Measurements from ENCODE around the gene DNAJC5. TPM values are rescaled to one million over a fixed set of nuclear protein-coding genes. Genes with fewer than 3 reads are reported as not detected.

Gene DNAJC5
- total RNA-seq, 2 donors from 2014 or later, result 58.9 to 63.9 TPM

DNA sequence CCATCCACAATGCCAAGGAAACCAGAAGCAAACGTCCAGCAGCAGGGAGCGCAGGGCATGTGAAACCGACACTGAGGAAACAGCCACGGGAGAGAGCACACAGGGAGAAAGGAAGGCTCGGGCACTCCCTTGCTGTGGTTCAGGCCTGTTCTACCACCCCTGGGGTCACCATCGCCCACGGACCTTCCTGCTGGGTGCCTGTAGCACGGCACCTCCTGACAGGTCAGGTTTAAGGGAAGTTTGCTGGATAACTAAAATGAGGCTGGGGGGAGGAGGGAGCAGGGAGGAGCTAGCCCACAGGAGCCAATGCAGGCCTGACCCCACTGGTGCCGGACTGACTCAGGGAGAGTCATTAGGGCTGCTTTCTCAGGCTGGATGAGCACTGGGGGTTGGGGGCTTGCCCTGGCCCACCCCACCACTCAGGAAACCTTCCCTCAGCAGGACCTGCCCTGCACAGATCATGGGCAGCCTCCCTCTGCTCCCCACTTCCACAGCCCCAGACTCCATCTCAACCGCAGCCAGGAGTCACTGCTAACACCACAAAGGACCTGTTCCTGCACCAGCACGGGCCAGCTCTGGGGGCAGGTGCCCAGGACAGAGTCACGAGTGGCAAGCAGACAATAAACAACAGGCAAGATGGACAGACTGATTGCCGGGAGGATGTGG, 59.0 kb downstream of the DNAJC5 start:
- Histone ChIP-seq H3K27me3 (no peaks in the 10 kb centered on the region), H3K4me1 (peaks cover 36% of the 10 kb centered on the region), H3K9me3 (no peaks in the 10 kb centered on the region), H3K9ac (ENCODE audit: low read depth in 2 of 2, low read length in 2 of 2) (peak overlapping the region; percentile 38 to 50), H3K36me3 (no peaks in the 10 kb centered on the region), H3K27ac (no peak overlapping the region), H3K4me3 (no peak overlapping the region)
- intact Hi-C loops (cut with DNase I), result no loop called here
- TF ChIP-seq, protein P1, sequence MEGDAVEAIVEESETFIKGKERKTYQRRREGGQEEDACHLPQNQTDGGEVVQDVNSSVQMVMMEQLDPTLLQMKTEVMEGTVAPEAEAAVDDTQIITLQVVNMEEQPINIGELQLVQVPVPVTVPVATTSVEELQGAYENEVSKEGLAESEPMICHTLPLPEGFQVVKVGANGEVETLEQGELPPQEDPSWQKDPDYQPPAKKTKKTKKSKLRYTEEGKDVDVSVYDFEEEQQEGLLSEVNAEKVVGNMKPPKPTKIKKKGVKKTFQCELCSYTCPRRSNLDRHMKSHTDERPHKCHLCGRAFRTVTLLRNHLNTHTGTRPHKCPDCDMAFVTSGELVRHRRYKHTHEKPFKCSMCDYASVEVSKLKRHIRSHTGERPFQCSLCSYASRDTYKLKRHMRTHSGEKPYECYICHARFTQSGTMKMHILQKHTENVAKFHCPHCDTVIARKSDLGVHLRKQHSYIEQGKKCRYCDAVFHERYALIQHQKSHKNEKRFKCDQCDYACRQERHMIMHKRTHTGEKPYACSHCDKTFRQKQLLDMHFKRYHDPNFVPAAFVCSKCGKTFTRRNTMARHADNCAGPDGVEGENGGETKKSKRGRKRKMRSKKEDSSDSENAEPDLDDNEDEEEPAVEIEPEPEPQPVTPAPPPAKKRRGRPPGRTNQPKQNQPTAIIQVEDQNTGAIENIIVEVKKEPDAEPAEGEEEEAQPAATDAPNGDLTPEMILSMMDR (IDR thresholded peaks at IDR 0.05), result no peak
- DNase-seq, result no peak

DNA sequence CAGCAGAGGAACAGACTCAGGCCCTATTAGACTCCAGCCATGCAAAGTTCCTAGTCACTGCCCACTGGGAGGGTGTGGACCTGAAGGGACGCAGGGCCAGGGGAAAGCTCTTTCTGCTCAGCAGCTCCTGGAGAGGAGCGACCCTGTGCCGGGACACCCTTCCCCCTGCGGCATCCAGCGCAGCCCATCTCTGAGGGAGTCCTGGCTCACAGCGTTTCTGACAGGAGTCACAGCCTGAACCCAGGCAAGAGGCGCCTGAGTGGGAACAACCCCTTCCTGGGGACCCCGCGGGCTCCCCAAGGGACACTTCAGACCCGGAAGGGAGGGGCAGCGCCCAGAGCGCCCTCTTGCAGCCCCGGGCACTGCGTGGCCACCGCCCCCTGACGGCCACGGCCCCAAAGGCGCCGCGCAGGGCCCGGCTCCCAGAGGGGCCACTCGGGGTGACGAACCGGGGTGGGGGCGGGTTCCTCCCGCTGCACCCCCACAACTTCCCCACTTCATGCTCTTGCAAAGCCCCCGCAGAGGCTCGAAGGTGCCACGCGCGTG, 60.4 kb downstream of the DNAJC5 start:
- Histone ChIP-seq H3K9ac (ENCODE audit: low read depth in 2 of 2, low read length in 2 of 2) (peak overlapping the region; percentile 87 to 100), H3K9me3 (no peaks in the 10 kb centered on the region), H3K27me3 (no peaks in the 10 kb centered on the region), H3K27ac (peak overlapping the region; percentile 84), H3K4me3 (peak overlapping the region; percentile 96), H3K36me3 (no peaks in the 10 kb centered on the region), H3K4me1 (peaks cover 28% of the 10 kb centered on the region)
- TF ChIP-seq, protein P1 (IDR thresholded peaks at IDR 0.05), result peak; percentile 21
- no peak for DNase-seq
- intact Hi-C loops (cut with DNase I), result no loop called here

DNA sequence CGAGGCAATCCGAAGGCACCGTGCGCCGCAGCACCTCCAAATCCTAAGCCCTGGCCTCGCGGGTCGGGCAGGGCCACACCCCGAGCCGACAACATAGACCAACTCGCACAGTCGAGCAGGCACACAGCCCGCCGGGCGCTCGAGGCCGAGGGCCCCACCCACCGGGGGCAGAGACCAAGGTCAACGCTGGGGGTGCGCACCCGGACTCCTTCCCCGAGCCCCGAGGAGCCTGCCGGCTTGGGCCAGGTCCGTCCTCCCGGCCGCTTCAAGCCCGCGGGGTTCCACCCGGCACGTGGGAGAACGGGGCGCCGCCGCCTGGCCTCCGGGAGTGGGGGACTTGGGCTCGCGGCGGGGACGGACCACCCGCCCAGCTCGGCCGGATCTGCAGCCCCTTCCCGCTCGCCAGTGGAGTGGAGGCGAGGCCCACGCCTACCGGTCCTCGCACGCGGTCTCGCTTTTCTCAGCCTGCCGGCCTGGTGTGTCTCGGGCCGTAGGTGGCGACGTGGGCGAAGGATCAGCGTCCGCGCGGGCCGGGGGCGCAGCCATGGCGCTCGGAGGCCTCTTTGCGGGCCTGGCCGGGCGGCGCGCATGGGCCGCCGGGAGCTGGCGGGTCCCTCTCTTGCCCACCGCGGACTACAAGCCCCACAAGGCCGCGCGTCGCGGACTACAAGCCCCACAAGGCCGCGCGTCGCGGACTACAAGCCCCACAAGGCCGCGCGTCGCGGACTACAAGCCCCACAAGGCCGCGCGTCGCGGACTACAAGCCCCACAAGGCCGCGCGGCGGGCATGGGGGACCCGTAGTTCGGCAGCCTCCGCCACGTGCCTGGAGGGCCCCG, 61.1 kb downstream of the DNAJC5 start, which contains the start of gene UCKL1:
TSS of gene UCKL1 (minus strand) at position 590 of the 837 bp plus-strand sequence. CDS start at position 546, 44 bp downstream.
- TF ChIP-seq, protein P1 (IDR thresholded peaks at IDR 0.05), result no peak
- H3K9me3 ChIP-seq, result no peaks in the 10 kb centered on the region
- peak within 1 kb of the TSS; percentile 96 for H3K4me3 ChIP-seq
- H3K27me3 ChIP-seq, result no peaks in the 10 kb centered on the region
- peaks cover 25% of the 10 kb centered on the region for H3K4me1 ChIP-seq
- no peaks in the 10 kb centered on the region for H3K36me3 ChIP-seq
- DNase-seq, result peak; percentile 91
- intact Hi-C loops (cut with DNase I), result no loop called here
- peak within 1 kb of the TSS; percentile 87 to 100 for H3K9ac ChIP-seq (ENCODE audit: low read depth in 2 of 2, low read length in 2 of 2)
- peak within 1 kb of the TSS; percentile 84 for H3K27ac ChIP-seq

DNA sequence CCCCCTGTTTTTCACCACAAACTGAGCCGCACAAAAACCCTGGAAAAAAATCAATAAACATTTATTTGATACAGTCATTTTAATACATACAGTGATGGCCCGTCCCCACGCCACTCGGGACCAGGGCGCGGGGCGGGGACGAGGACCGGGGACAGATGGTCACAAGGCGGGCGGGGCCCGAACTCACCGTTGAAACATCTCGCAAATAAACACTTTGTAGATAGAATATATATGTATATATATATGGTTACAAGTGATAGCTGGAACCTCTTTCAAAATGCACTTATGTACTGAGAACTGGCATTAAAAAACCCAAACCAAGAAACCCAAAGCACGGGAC, 61.7 kb downstream of the DNAJC5 start:
- Histone ChIP-seq H3K4me1 (peaks cover 20% of the 10 kb centered on the region), H3K9me3 (no peaks in the 10 kb centered on the region), H3K36me3 (no peaks in the 10 kb centered on the region), H3K27me3 (no peaks in the 10 kb centered on the region), H3K27ac (peak overlapping the region; percentile 62), H3K9ac (ENCODE audit: low read depth in 2 of 2, low read length in 2 of 2) (peak overlapping the region; percentile 72 to 78), H3K4me3 (peak overlapping the region; percentile 96)
- intact Hi-C loops (cut with DNase I), result no loop called here
- no peak for DNase-seq
- TF ChIP-seq, protein P1 (IDR thresholded peaks at IDR 0.05), result no peak

DNA sequence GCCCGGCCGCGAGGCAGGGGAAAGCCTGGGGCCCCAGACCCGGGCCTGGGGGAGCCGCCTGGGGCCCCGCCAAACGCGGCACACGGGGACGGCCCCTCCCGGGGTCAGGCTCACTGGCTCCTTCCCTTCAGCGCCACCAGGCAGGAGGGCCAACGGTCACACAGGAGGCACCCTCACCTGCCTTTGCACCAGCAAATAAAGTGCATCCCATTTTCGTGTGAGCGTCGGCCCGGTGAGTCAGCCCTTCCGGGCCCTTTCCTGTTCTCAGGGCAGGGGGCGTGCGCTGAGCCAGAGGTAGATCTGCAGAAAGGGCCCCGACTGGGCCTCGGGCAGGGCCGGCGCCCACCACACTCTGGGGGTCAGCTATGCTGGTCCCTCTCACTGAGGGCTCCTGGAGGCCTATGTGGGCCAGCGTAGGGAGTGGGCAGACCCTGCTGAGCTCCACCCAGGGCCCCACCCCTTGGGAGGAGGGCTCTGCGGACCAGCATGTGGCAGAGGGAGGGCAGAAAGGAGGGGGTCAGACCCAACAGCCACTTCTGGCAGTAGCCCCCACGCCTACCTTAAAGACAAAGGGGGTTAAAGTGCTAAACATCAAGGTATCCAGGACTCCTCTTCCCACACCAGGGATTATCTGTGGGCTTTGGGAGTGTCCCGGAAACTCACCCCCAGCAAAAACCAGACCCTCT, 62.2 kb downstream of the DNAJC5 start:
- Histone ChIP-seq H3K27me3 (no peaks in the 10 kb centered on the region), H3K9me3 (no peaks in the 10 kb centered on the region), H3K4me3 (peak overlapping the region; percentile 96), H3K36me3 (no peaks in the 10 kb centered on the region), H3K27ac (peak overlapping the region; percentile 62), H3K9ac (ENCODE audit: low read depth in 2 of 2, low read length in 2 of 2) (peak overlapping the region; percentile 72 to 78), H3K4me1 (peaks cover 15% of the 10 kb centered on the region)
- DNase-seq, result peak; percentile 86
- intact Hi-C loops (cut with DNase I), result no loop called here
- TF ChIP-seq, protein P1 (IDR thresholded peaks at IDR 0.05), result no peak

All from colonic mucosa (tissue), 4 donors.